Measurements from ENCODE around the gene CCDC172.

Gene CCDC172

GRCh38 chr10:116312548-116312947, 11.7 kb upstream of the CCDC172 start:
- Histone ChIP-seq H3K9ac (no peak overlapping the region), H3K36me3 (ENCODE audit: insufficient read depth) (no peaks in the 10 kb centered on the region), H2AFZ (ENCODE audit: low read depth) (no peak overlapping the region), H3K4me1 (ENCODE audit: low read depth, poor library complexity, severe bottlenecking) (peaks cover 22% of the 10 kb centered on the region), H3K27me3 (ENCODE audit: insufficient read depth, low read depth) (no peaks in the 10 kb centered on the region), H3K4me3 (IDR thresholded peaks at IDR 0.05; ENCODE audit: insufficient read depth, low read depth, low read length) (no peak overlapping the region), H3K4me2 (no peak overlapping the region), H3K79me2 (ENCODE audit: insufficient read depth, low read depth) (no peaks in the 10 kb centered on the region), H3K27ac (no peak overlapping the region), H4K20me1 (ENCODE audit: insufficient read depth) (no peaks in the 10 kb centered on the region)
- TF ChIP-seq CTCF (conservative IDR thresholded peaks at IDR 0.05; ENCODE audit: low read depth, low read length), result no peak

- peak overlapping the region; percentile 87 for H3K4me2 ChIP-seq
- peaks cover 24% of the 10 kb centered on the region for H3K4me1 ChIP-seq (ENCODE audit: low read depth, poor library complexity, severe bottlenecking)
- H3K79me2 ChIP-seq (ENCODE audit: insufficient read depth, low read depth), result no peaks in the 10 kb centered on the region
- no peaks in the 10 kb centered on the region for H3K27me3 ChIP-seq (ENCODE audit: insufficient read depth, low read depth)
- no peak overlapping the region for H3K4me3 ChIP-seq (IDR thresholded peaks at IDR 0.05; ENCODE audit: insufficient read depth, low read depth, low read length)
- H3K9ac ChIP-seq, result no peak overlapping the region
- no peaks in the 10 kb centered on the region for H4K20me1 ChIP-seq (ENCODE audit: insufficient read depth)
- no peaks in the 10 kb centered on the region for H3K36me3 ChIP-seq (ENCODE audit: insufficient read depth)
- H3K27ac ChIP-seq, result peak overlapping the region; percentile 15; the same call in 1 of the 2 replicates
- H2AFZ ChIP-seq (ENCODE audit: low read depth), result peak overlapping the region; percentile 29; the same call in 1 of the 2 replicates
- TF ChIP-seq CTCF (conservative IDR thresholded peaks at IDR 0.05; ENCODE audit: low read depth, low read length), result no peak
Observed at GRCh38 chr10:116316503-116316902, 7.7 kb upstream of the CCDC172 start.

- TF ChIP-seq CTCF (conservative IDR thresholded peaks at IDR 0.05; ENCODE audit: low read depth, low read length), result no peak
- Histone ChIP-seq H3K79me2 (ENCODE audit: insufficient read depth, low read depth) (no peaks in the 10 kb centered on the region), H3K27ac (no peak overlapping the region), H3K27me3 (ENCODE audit: insufficient read depth, low read depth) (no peaks in the 10 kb centered on the region), H3K36me3 (ENCODE audit: insufficient read depth) (no peaks in the 10 kb centered on the region), H3K4me2 (no peak overlapping the region), H2AFZ (ENCODE audit: low read depth) (no peak overlapping the region), H3K4me3 (IDR thresholded peaks at IDR 0.05; ENCODE audit: insufficient read depth, low read depth, low read length) (no peak overlapping the region), H3K4me1 (ENCODE audit: low read depth, poor library complexity, severe bottlenecking) (no peaks in the 10 kb centered on the region), H3K9ac (no peak overlapping the region), H4K20me1 (ENCODE audit: insufficient read depth) (no peaks in the 10 kb centered on the region)
Observed at GRCh38 chr10:116324951-116325635, 845 bp downstream of the CCDC172 start.

GRCh38 chr10:116325987-116326386, 1.7 kb downstream of the CCDC172 start:
- no peaks in the 10 kb centered on the region for H3K4me1 ChIP-seq (ENCODE audit: low read depth, poor library complexity, severe bottlenecking)
- no peaks in the 10 kb centered on the region for H3K27me3 ChIP-seq (ENCODE audit: insufficient read depth, low read depth)
- H3K27ac ChIP-seq, result no peak overlapping the region
- H3K79me2 ChIP-seq (ENCODE audit: insufficient read depth, low read depth), result no peaks in the 10 kb centered on the region
- H3K36me3 ChIP-seq (ENCODE audit: insufficient read depth), result no peaks in the 10 kb centered on the region
- no peaks in the 10 kb centered on the region for H4K20me1 ChIP-seq (ENCODE audit: insufficient read depth)
- H3K4me3 ChIP-seq (IDR thresholded peaks at IDR 0.05; ENCODE audit: insufficient read depth, low read depth, low read length), result no peak overlapping the region
- H3K9ac ChIP-seq, result no peak overlapping the region
- H2AFZ ChIP-seq (ENCODE audit: low read depth), result no peak overlapping the region
- no peak for TF ChIP-seq CTCF (conservative IDR thresholded peaks at IDR 0.05; ENCODE audit: low read depth, low read length)
- no peak overlapping the region for H3K4me2 ChIP-seq

Measured in KMS-11 (cell line).